Fibroblast of lung (primary cell): ENCODE data around the gene FADD. TPM values are rescaled to one million over a fixed set of nuclear protein-coding genes. Genes with fewer than 3 reads are reported as not detected.

Experiments used
- DNase-seq, 2 donors: peaks; one replicate each; pipeline versions ENCODE4 v3.0.0 to v3.0.0-alpha.2; 2010; ENCODE audit warnings: low read depth in 2 of 2
- H2AFZ ChIP-seq: 2 replicates; pipeline ENCODE4 v1.5.1; 2012; ENCODE audit warnings: low read length, control low read depth, inconsistent platforms
- H3K27ac ChIP-seq: 2 replicates; pipeline ENCODE4 v1.5.1; 2011; ENCODE audit warnings: low read length, control low read depth; ENCODE audit not compliant: insufficient read depth
- H3K27me3 ChIP-seq: 2 replicates; pipeline ENCODE4 v1.5.1; 2011; ENCODE audit warnings: mild to moderate bottlenecking, low read length; ENCODE audit not compliant: control insufficient read depth, insufficient read depth
- H3K36me3 ChIP-seq: 2 replicates; pipeline ENCODE4 v1.5.1; 2011; ENCODE audit warnings: low read length; ENCODE audit not compliant: control insufficient read depth, insufficient read depth
- H3K4me1 ChIP-seq: 2 replicates; pipeline ENCODE4 v1.5.1; 2011; ENCODE audit warnings: low read length; ENCODE audit not compliant: control insufficient read depth, insufficient read depth; ENCODE audit errors: extremely low read depth
- H3K4me2 ChIP-seq: 2 replicates; pipeline ENCODE4 v1.5.1; 2011; ENCODE audit warnings: low read length, control low read depth; ENCODE audit not compliant: insufficient read depth; ENCODE audit errors: extremely low read depth
- H3K4me3 ChIP-seq, 4 experiments: fragments of 200-600 bp in 1 of 4; sonication (generic) in 1 of 4; replicated peaks in 1 of 4; 2 replicates each; pipeline ENCODE4 v1.5.1; 2011 to 2016; ENCODE audit warnings: low read length in 4 of 4, low read depth in 3 of 4, mild to moderate bottlenecking in 3 of 4, control low read depth in 2 of 4, inconsistent platforms in 1 of 4, mixed read lengths in 1 of 4; ENCODE audit not compliant: insufficient read depth in 1 of 4; ENCODE audit errors: control extremely low read depth in 1 of 4
- H3K79me2 ChIP-seq: 2 replicates; pipeline ENCODE4 v1.5.1; 2012; ENCODE audit warnings: mild to moderate bottlenecking, low read length, inconsistent platforms; ENCODE audit not compliant: control insufficient read depth, insufficient read depth
- H3K9ac ChIP-seq: 2 replicates; pipeline ENCODE4 v1.5.1; 2011; ENCODE audit warnings: mild to moderate bottlenecking, low read length, control low read depth; ENCODE audit not compliant: insufficient read depth
- H3K9me3 ChIP-seq: 2 replicates; pipeline ENCODE4 v1.5.1; 2012; ENCODE audit warnings: low read depth, low read length; ENCODE audit not compliant: control insufficient read depth, insufficient read depth
- H4K20me1 ChIP-seq: 2 replicates; pipeline ENCODE4 v1.5.1; 2011; ENCODE audit warnings: low read length; ENCODE audit not compliant: control insufficient read depth, insufficient read depth; ENCODE audit errors: extremely low read depth
- EZH2 ChIP-seq: IDR thresholded peaks from 2 replicates; pipeline ENCODE4 v1.5.1; 2012; ENCODE audit warnings: low read length, control low read depth, mild to moderate bottlenecking; ENCODE audit errors: missing control alignments
- polyA plus RNA-seq, 2 donors: library from polyadenylated mRNA; depleted of rRNA in 1 of 2; stranded (reverse) in 1 of 2; unstranded in 1 of 2; fragments of >200 nt; gene quantifications; 2 replicates each; pipeline ENCODE4 v1.2.1, GENCODE V29; 2011 to 2012; ENCODE audit warnings: missing spikeins in 1 of 2
- total RNA-seq: library from RNA; depleted of rRNA; stranded (reverse); fragments of >200 nt; gene quantifications from 2 replicates; pipeline ENCODE4 v1.2.1, GENCODE V29; 2014
- TF ChIP-seq, protein P1 (sequence below), 2 donors: IDR thresholded peaks in 1 of 2; conservative IDR thresholded peaks in 1 of 2; 1 replicate in 1 of 2; 2 replicates in 1 of 2; pipeline ENCODE4 v1.5.1; 2011 to 2012; ENCODE audit warnings: low read length in 2 of 2, control low read depth in 1 of 2, inconsistent platforms in 1 of 2, low read depth in 1 of 2, mild to moderate bottlenecking in 1 of 2

Gene FADD
- total and polyA plus RNA-seq, 2 donors (not counting 1 experiment from before 2014, with no cell fraction given): 26.3 to 32.0 TPM

DNA sequence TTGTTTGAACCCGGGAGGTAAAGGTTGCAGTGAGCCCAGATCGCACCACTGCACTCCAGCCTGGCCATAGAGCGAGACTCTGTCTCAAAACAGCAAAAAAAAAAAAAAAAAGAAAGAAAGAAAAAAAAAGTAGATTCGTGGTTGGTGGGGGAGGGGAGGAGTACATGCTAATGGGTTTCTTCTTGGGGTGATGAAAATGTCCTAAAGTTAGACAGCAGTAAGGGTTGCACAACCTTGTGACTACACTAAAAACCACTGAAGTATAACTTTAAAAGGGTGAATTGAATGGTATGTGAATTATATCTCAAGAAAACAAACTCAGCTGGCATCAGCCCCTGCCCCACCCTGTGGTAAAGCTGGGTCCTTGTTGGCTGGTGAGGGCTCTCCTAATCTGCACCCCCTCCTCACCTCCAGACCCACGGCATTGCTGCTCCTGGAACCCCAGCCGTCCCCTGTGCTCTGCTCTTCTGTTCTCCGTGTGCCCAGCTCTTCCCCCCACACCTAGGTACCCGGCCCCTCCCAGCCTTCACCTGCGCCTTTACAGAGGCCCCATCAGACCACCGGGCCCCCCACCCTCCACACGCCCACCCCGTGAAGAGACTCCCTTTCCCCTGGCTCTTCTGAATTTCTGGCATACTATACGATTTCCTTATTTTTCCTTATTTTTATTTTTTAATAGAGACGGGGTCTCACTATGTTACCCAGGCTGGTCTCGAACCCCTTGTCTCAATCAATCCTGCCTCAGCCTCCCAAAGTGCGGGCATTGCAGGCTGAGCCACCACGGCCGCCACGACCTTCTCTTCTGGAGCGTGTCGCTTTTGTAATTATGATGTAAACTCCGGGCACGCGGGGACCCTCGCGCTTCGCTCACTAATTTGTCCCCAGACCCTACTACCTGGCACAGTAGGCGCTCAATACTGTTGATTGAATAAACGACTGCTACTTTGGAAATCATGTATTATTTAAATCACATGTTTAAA, 924 bp upstream of the FADD start:
- no peaks in the 10 kb centered on the region for H3K9me3 ChIP-seq

GRCh38 chr11:70203751-70204465, 812 bp downstream of the FADD start:
- Histone ChIP-seq H3K4me3 (peak overlapping the region; percentile 88 to 98 (median 94)), H3K27me3 (no peaks in the 10 kb centered on the region), H3K79me2 (peaks cover 40% of the 10 kb centered on the region), H2AFZ (no peak overlapping the region), H3K4me2 (peak overlapping the region; percentile 92), H3K27ac (peak overlapping the region; percentile 94), H4K20me1 (no peaks in the 10 kb centered on the region), H3K9me3 (no peaks in the 10 kb centered on the region), H3K4me1 (peaks cover 7% of the 10 kb centered on the region), H3K36me3 (peaks cover 16% of the 10 kb centered on the region), H3K9ac (peak overlapping the region; percentile 95)
- DNase-seq: peak; percentile 77 to 87
- TF ChIP-seq EZH2: no peak
- TF ChIP-seq, protein P1, sequence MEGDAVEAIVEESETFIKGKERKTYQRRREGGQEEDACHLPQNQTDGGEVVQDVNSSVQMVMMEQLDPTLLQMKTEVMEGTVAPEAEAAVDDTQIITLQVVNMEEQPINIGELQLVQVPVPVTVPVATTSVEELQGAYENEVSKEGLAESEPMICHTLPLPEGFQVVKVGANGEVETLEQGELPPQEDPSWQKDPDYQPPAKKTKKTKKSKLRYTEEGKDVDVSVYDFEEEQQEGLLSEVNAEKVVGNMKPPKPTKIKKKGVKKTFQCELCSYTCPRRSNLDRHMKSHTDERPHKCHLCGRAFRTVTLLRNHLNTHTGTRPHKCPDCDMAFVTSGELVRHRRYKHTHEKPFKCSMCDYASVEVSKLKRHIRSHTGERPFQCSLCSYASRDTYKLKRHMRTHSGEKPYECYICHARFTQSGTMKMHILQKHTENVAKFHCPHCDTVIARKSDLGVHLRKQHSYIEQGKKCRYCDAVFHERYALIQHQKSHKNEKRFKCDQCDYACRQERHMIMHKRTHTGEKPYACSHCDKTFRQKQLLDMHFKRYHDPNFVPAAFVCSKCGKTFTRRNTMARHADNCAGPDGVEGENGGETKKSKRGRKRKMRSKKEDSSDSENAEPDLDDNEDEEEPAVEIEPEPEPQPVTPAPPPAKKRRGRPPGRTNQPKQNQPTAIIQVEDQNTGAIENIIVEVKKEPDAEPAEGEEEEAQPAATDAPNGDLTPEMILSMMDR (conservative IDR thresholded peaks at IDR 0.05 in 1 of 2, IDR thresholded peaks at IDR 0.05 in 1 of 2; ENCODE audit: low read depth in 1 of 2, low read length in 2 of 2): no peak

More for the DNA sequence above, 924 bp upstream of the FADD start:
- peaks cover 7% of the 10 kb centered on the region for H3K4me1 ChIP-seq
- H3K9ac ChIP-seq: peak overlapping the region; percentile 95
- peak overlapping the region; percentile 63 to 98 (median 92) for H3K4me3 ChIP-seq
- H3K27me3 ChIP-seq: no peaks in the 10 kb centered on the region
- TF ChIP-seq, protein P1 (conservative IDR thresholded peaks at IDR 0.05 in 1 of 2, IDR thresholded peaks at IDR 0.05 in 1 of 2; ENCODE audit: low read depth in 1 of 2, low read length in 2 of 2): no peak
- no peak for TF ChIP-seq EZH2
- peaks cover 35% of the 10 kb centered on the region for H3K79me2 ChIP-seq
- peak overlapping the region; percentile 94 for H3K27ac ChIP-seq
- peak; percentile 25 to 37 for DNase-seq
- peak overlapping the region; percentile 85 for H2AFZ ChIP-seq
- no peaks in the 10 kb centered on the region for H4K20me1 ChIP-seq
- peaks cover 11% of the 10 kb centered on the region for H3K36me3 ChIP-seq
- peak overlapping the region; percentile 97 for H3K4me2 ChIP-seq

DNA sequence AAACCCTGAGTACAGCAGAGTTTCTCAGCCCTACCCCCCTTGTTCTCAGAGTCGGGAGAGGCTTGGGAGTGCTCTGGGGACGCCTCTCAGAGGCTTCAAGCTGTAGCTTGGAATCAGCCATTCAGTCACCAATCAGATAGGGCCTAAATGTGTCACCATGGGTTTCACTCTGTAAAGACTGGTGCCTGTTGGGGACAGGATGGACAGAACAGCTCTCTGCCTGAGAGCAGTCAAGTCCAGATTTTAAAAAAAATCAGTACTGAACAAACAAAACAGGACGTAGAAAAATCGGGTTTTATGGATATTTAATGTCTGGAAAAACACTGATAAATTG, 1.3 kb downstream of the FADD start:
- peak overlapping the region; percentile 88 to 98 (median 94) for H3K4me3 ChIP-seq
- H4K20me1 ChIP-seq: no peaks in the 10 kb centered on the region
- peak overlapping the region; percentile 95 for H3K9ac ChIP-seq
- peaks cover 16% of the 10 kb centered on the region for H3K36me3 ChIP-seq
- no peaks in the 10 kb centered on the region for H3K9me3 ChIP-seq
- DNase-seq: no peak
- TF ChIP-seq, protein P1 (conservative IDR thresholded peaks at IDR 0.05 in 1 of 2, IDR thresholded peaks at IDR 0.05 in 1 of 2; ENCODE audit: low read depth in 1 of 2, low read length in 2 of 2): no peak
- TF ChIP-seq EZH2: no peak
- H3K27me3 ChIP-seq: no peaks in the 10 kb centered on the region
- peaks cover 7% of the 10 kb centered on the region for H3K4me1 ChIP-seq
- peak overlapping the region; percentile 92 for H3K4me2 ChIP-seq
- H3K79me2 ChIP-seq: peaks cover 40% of the 10 kb centered on the region
- no peak overlapping the region for H2AFZ ChIP-seq
- H3K27ac ChIP-seq: peak overlapping the region; percentile 94
